GM20000 (cell line): Measurements from ENCODE around the gene TTC33.

Source experiments
- DNase-seq: peaks from one replicate; pipeline ENCODE4 v3.0.0; 2012; ENCODE audit warnings: low spot score
- CTCF ChIP-seq: IDR thresholded peaks from 2 replicates; pipeline ENCODE4 v1.5.1; 2012; ENCODE audit warnings: mild to moderate bottlenecking, control low read depth; ENCODE audit errors: extremely low read depth, missing control alignments

The TTC33 gene

GRCh38 chr5:40784027-40784653 is 28.4 kb upstream of the TTC33 start:
- DNase-seq: no peak
- TF ChIP-seq CTCF: no peak

GRCh38 chr5:40781843-40782409 is 26.2 kb upstream of the TTC33 start:
- no peak for TF ChIP-seq CTCF
- no peak for DNase-seq

- no peak for DNase-seq
Observed at GRCh38 chr5:40780858-40781257, 25.1 kb upstream of the TTC33 start.

GRCh38 chr5:40780199-40780598 is 24.4 kb upstream of the TTC33 start:
- no peak for TF ChIP-seq CTCF
- no peak for DNase-seq

More at GRCh38 chr5:40780858-40781257, 25.1 kb upstream of the TTC33 start:
- no peak for TF ChIP-seq CTCF

GRCh38 chr5:40779561-40779960 is 23.8 kb upstream of the TTC33 start:
- no peak for DNase-seq

GRCh38 chr5:40778133-40778532 is 22.4 kb upstream of the TTC33 start:
- DNase-seq: no peak
- no peak for TF ChIP-seq CTCF

More at GRCh38 chr5:40779561-40779960, 23.8 kb upstream of the TTC33 start:
- no peak for TF ChIP-seq CTCF

- no peak for DNase-seq
- TF ChIP-seq CTCF: no peak
Observed at GRCh38 chr5:40776658-40776977, 20.9 kb upstream of the TTC33 start.
